Right lung (tissue), 5 donors: ENCODE measurements around the gene PPP1CC. TPM values are rescaled to one million over a fixed set of nuclear protein-coding genes. Genes with fewer than 3 reads are reported as not detected.
"Not testable (repeated sequence)": the region's sequence is repeated elsewhere in the genome, so short reads cannot be mapped to it uniquely, and the experiment has no call there.

ENCODE experiments used
- DNase-seq, 2 donors: peaks; one replicate each; pipeline ENCODE4 v3.0.0-alpha.2; 2013
- polyA plus RNA-seq, 5 donors: library from polyadenylated mRNA; unstranded; fragments of 120-200 nt; gene quantifications; one replicate each; pipeline versions ENCODE4 v1.2.1 to v1.2.3, GENCODE V29; 2013; ENCODE audit warnings: inconsistent platforms in 1 of 5, low replicate concordance in 1 of 5; ENCODE audit not compliant: insufficient read length in 5 of 5, insufficient read depth in 1 of 5

Gene PPP1CC
- polyA plus RNA-seq, 5 donors: 157 to 214 (median 204) TPM

GRCh38 chr12:110762891-110763290 is 20.2 kb upstream of the PPP1CC start:
- DNase-seq: no peak

DNA sequence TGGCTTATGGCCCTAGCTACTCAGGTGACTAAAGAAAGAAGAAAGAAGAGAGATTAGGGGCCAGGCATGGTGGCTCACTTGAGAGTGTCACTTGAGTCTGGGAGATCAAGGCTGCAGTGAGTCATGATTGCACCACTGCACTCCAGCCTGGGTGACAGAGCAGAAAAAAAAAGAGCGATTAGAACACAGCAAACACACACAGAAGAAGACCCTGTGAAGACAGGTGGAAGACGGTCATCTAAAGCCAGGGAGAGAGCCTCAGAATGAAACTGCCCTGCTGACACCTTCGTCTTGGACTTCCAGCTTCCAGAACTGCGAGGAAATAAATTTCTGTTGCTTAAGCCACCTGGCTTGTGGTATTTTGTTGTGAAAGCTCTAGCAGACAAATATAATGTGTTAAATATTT is 17.5 kb upstream of the PPP1CC start:
- no peak for DNase-seq

DNA sequence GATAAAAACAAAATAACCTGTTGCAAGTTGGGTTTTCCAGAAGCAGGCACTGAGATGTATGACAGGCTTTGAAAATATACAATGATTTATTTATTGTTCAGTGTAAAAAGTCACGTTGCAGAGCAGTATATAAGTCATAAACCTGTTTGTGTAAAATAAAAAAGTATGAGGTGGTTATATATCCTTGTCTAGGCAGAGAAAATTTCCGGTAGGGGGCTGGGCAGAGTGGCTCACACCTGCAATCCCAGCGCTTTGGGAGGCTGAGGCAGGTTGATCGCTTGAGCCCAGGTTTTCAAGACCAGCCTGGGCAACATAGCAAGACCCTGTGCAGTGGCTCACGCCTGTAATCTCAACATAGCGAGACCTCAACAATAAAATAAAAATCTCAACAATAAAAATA is 16.2 kb upstream of the PPP1CC start:
- no peak for DNase-seq

DNA sequence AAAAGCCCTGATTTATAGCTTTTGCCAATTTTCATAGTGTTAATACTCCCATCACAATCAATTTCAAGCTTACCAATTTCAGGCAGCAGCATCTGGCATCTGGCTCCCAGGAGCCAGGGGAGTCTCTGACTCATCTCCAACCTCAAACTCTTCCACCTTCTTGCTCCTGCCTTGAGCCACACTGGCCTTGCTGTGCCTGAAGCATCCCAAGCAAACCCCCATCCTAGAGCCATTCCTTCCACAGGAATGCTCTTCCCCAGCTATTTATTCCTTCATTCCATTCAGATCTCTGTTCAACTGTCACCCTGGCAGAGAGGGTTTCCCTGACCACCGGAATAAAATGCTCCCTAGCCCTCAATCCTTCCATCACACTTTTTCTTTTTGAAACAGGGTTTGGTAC is 13.9 kb upstream of the PPP1CC start:
- no peak for DNase-seq

- no peak for DNase-seq
Measured at GRCh38 chr12:110754101-110754793, 11.6 kb upstream of the PPP1CC start.

DNA sequence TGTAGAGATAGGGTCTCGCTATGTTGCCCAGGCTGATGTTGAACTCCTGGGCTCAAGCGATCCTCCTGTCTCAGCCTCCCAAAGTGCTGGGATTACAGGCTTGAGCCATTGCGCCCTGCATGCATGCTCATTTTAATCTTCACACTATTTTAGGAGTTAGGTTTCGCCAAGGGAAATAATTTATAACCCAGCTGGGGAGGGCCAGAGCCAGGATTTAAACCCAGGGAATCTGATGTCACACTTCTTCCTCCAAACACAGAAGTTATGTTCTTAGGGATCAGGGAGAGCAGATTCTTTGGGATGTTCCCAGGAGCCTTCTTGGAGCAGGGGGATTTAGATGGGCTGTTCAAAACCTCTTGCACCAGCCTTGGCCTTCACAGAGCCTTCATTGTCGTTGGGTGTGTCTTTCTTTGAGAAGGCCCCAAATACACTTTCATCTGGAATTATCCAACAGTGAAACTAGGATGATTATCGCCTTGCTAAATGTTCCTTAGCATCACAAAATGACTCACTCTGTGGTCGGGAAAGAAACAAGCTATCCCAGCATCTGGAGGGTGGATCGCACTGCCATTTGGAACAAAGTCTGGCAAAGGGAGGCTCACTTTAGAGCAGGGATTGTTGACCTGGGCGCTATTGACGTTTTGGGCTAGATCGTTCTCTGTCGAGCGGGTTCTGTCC is 8.2 kb upstream of the PPP1CC start:
- no peak for DNase-seq

DNA sequence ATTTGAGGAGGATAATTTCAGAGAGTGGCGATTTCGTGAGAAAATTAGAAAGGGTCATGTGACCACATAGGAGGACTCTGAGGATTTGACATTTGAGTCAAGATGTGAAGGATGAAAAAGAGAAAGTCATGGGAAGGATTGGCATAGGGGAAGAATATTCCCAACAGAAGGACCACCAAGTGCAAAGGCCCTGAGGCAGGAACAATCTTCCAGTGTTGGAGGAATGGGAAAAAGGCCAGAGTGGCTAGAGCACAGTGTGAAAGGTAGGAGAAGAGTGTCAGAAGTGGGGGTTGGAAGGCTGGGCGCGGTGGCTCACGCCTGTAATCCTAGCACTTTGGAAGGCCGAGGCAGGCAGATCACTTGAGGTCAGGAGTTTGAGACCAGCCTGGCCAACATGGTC is 3.9 kb upstream of the PPP1CC start:
- no peak for DNase-seq

DNA sequence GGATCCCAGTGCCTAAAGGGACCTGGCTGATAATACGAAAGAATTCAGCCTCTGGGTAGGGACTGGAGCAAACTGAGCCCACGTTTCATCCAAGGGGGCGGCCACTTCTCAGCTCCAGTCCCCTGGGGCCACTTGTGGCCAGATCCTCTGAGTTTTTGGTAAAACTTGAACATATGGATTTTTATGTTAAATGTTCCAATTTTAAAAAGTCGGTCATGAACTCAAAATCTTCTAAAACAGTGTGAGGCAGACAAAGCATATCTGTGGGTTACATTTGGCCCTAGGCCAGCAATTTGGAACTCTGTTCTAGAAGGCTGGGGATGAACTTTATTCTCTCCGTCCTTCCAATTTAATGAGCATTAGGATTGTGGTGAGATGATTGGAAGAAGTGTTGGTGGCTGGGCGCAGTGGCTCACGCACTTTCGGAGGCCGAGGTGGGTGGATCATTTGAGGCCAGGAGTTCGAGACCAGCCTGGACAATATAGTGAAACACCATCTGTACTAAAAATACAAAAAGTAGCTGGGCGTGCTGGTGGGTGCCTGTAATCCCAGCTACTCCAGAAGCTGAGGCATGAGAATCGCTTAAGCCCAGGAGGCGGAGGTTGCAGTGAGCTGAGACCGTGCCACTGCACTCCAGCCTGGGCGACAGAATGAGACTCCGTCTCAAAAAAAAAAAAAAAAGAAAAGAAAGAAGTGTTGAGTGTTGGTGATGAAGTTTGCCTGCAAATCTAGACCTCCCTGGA is 3.0 kb upstream of the PPP1CC start:
- DNase-seq: no peak

- DNase-seq: no peak
Measured at GRCh38 chr12:110744601-110745264, 2.0 kb upstream of the PPP1CC start.

DNA sequence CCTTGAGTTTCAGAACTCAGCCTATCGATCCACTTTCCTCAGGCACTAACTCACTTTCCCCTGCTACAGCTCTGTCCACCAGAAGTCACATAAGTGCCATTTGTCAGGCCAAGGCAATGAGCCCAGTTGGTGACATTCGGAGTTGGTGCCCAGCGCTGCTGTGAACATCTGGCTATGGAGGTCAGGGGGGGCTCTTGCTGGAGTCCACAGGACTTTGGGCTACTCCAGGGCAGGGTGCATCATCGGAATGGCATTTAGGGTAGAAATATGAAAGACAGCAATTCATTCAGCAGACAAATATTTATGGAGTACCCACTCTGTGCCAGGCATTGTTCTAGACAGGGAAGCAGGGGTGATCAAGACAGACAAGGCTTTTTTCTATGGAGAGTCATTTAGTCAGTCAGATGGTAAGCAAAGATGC is 1.5 kb upstream of the PPP1CC start:
- DNase-seq: no peak

DNA sequence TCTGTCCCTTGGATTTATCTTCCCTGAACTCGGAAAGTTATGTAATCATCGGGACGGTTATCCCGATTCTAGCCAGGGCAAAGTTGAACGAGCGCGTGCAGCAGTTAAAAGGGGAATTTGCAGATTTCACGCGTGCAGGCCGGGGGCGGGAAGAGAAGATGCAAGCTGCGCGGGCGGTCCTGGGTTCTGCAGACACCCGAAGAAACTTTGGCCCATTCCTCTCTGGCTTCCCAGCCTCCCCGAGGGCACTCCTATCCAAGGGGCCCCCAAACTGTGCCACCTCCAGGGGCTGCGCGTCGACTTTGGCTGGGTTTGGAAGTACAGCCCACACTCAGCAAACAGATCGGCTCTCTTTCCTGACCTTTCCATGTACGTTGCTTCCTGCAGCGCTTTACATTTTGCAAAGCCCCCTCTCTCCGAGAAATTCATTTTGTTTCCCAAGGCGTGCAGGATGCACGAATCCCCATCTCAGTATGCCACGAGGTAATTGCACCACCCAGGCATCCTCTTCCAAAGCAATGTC is 941 bp upstream of the PPP1CC start:
- DNase-seq: peak in 1 of 2 donors; percentile 32

DNA sequence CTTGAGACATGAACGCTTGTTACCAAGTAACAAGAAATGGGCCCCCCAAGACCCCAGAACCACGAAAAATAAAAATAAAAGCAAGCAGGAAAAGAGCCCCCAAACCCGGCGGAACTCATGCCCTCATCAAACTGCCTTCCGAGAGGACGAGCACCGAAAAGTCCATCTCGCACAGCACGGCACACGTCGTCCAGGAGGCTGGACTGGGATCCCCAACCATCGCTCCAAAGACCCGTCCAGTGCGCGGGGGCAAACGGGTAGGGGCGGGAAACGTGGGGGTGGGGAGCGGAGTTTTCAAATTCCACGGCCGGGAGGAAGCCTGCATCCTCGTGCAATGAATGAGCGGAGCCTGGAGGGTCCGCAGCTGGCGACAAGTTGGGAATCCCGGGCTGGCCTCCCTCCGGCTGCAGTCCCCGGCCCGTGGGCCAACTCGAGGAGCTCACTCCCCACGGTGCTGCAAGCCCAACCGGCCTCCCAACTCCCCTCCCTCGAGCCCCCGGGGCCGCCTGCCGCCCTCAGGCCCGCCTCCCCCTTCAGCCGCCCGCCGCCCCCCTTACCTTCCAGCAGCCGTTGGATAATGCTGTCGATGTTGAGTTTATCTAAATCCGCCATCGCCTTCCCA is 484 bp downstream of the PPP1CC start:
- DNase-seq: no peak

GRCh38 chr12:110741341-110742095 is 1.2 kb downstream of the PPP1CC start:
- DNase-seq: peak in 1 of 2 donors; percentile 20

GRCh38 chr12:110739894-110740293 is 2.8 kb downstream of the PPP1CC start:
- no peak for DNase-seq

- DNase-seq: no peak
Measured at GRCh38 chr12:110739488-110739887, 3.2 kb downstream of the PPP1CC start.

GRCh38 chr12:110737532-110737931 is 5.2 kb downstream of the PPP1CC start:
- DNase-seq: no peak

DNA sequence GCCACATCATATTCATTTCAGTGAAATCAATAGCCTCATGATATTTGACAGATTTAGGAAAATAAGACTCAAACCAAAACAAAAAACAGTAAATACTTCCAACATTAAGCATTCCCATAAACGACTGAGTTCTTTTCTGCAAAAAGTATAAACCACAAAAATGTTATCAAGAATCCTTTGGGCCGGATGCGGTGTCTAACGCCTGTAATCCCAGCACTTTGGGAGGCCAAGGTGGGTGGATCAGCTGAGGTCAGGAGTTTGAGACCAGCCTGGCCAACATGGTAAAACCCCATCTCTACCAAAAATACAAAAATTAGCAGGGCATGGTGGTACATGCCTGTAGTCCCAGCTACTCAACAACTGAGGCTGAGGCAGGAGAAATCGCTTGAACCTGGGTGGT is 5.7 kb downstream of the PPP1CC start:
- DNase-seq: not testable (repeated sequence)

DNA sequence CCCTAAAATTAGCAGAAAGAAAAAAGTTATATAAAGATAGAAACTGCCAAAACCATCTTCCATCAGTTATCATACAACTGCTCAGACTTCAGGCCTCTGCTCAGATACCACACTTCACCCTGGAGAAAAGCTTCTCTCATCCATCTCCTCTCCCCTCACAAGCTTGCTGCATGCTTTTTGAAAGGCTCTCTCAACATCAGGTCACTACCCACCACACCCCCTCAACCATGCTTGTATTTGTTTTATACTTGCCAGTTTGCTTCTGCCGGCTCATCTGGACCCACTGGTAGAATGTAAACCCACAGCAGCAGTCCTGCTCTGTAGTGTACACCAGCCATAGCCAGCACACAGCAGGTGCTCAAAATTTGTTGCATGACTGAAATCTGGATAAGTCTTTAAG is 8.8 kb downstream of the PPP1CC start:
- no peak for DNase-seq

DNA sequence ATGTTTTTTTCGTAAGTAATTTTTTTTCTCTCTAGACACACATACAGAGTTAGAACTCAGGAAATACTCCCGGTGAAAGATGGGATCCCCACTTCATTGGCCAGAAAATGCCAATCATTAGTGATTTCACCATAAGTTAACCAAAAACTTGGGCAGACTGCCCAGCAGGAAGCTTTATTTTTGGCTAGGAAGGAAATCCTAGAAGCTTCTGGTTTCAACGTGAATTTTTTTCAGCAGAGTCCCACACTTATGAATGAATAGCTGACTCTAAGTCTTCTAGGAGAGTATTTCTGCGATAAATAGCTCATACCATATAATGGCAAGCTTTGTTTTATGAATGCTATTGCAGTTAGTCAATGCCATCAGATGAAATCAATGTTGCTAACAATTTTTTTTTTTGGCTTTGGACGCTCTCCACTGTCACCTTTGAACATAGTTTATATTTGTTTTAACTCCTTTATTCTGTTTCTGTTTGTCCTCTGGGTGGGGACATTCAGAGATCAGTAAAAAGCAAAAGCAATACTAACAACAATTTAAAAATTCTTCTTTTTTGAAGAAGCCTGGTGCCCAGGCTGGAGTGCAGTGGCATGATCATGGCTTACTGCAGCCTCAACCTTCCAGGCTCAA is 9.5 kb downstream of the PPP1CC start:
- DNase-seq: no peak

- no peak for DNase-seq
Measured at GRCh38 chr12:110732572-110732971, 10.1 kb downstream of the PPP1CC start.
